Activated CD8-positive, alpha-beta T cell treated with anti-CD3 and anti-CD28 coated beads for 36 hours (primary cell): Measurements from ENCODE around the gene LGR6. TPM values are rescaled to one million over a fixed set of nuclear protein-coding genes. Genes with fewer than 3 reads are reported as not detected.

Experiments used
- ATAC-seq: fragments of 200-7000 bp; cut with Tn5 transposase; one replicate; pipeline ENCODE4 v1.10.0; 2021; ENCODE audit warnings: mild to moderate bottlenecking, moderate library complexity
- CTCF ChIA-PET: fragments of 350-600 bp; sonication (Branson Sonifier 250); formaldehyde crosslinking; loops from one replicate; lab custom pipeline; 2021; ENCODE audit warnings: antibody characterized with exemption; lab: Charles Lee
- POLR2A ChIA-PET: fragments of 350-600 bp; sonication (Branson Sonifier 250); formaldehyde crosslinking; loops from one replicate; lab custom pipeline; 2021; ENCODE audit warnings: antibody characterized with exemption; lab: Charles Lee
- DNase-seq: peaks from one replicate; pipeline ENCODE4 v3.0.0-alpha.2; 2020
- H3K27ac Mint-ChIP-seq: one replicate; pipeline ENCODE4 v1.8.0; 2021; ENCODE audit warnings: mild to moderate bottlenecking, mixed read lengths
- H3K27me3 Mint-ChIP-seq: one replicate; pipeline ENCODE4 v1.8.0; 2021; ENCODE audit warnings: mixed read lengths
- H3K36me3 Mint-ChIP-seq: one replicate; pipeline ENCODE4 v1.8.0; 2021; ENCODE audit warnings: low read depth, mixed read lengths
- H3K4me1 Mint-ChIP-seq: one replicate; pipeline ENCODE4 v1.8.0; 2021; ENCODE audit warnings: low read depth, mixed read lengths
- H3K4me3 Mint-ChIP-seq: one replicate; pipeline ENCODE4 v1.8.0; 2021; ENCODE audit warnings: mild to moderate bottlenecking, moderate library complexity, mixed read lengths
- H3K9me3 Mint-ChIP-seq: one replicate; pipeline ENCODE4 v1.8.0; 2021; ENCODE audit warnings: mixed read lengths
- intact Hi-C: fragments of 100-400 bp; cut with micrococcal nuclease; formaldehyde crosslinking; loops from one replicate; pipeline ENCODE4 v1.10.0; 2022
- total RNA-seq, 2 experiments: library from RNA; stranded (reverse); gene quantifications; one replicate each; pipeline ENCODE4 v1.2.3, GENCODE V29; 2021
- TF ChIP-seq, protein P1 (sequence below): fragments of 200-600 bp; IDR thresholded peaks from one replicate; pipeline ENCODE4 v1.8.0; 2022; ENCODE audit warnings: antibody characterized with exemption, mild to moderate bottlenecking

Gene LGR6
- total RNA-seq, 2 experiments from 2014 or later: 0.34 TPM

DNA sequence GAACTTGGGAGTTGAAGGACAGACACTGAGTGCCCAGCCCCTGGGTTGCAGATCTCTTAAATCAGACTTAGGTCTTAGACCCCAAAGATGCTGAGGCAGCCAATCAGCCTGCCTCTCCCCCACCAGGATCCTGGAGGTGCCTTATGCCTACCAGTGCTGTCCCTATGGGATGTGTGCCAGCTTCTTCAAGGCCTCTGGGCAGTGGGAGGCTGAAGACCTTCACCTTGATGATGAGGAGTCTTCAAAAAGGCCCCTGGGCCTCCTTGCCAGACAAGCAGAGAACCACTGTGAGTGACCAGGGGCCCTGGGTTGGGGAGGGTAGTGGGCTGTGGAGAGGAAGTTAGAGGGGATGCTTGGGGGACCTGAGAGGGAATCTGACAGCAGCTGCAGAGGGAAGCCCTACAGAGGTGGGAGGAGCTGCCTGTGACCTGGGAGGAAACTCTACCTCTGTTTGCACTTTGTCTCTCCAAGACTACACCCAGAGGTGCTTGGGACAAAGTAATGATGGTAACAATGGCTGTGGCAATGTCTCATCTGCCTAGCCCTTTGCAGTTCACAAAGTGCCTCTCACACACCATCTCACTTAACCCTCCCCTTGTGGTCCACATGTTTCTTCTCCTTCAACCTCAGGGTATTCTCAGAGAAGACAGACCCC is 116.6 kb downstream of the LGR6 start:
- ATAC-seq: no peak
- Mint-ChIP-seq H3K27ac (no peak overlapping the region), H3K27me3 (peaks cover 1% of the 10 kb centered on the region), H3K4me1 (peaks cover 7% of the 10 kb centered on the region), H3K36me3 (no peaks in the 10 kb centered on the region), H3K4me3 (no peak overlapping the region), H3K9me3 (no peaks in the 10 kb centered on the region)
- POLR2A ChIA-PET: no interaction called here
- TF ChIP-seq, protein P1, sequence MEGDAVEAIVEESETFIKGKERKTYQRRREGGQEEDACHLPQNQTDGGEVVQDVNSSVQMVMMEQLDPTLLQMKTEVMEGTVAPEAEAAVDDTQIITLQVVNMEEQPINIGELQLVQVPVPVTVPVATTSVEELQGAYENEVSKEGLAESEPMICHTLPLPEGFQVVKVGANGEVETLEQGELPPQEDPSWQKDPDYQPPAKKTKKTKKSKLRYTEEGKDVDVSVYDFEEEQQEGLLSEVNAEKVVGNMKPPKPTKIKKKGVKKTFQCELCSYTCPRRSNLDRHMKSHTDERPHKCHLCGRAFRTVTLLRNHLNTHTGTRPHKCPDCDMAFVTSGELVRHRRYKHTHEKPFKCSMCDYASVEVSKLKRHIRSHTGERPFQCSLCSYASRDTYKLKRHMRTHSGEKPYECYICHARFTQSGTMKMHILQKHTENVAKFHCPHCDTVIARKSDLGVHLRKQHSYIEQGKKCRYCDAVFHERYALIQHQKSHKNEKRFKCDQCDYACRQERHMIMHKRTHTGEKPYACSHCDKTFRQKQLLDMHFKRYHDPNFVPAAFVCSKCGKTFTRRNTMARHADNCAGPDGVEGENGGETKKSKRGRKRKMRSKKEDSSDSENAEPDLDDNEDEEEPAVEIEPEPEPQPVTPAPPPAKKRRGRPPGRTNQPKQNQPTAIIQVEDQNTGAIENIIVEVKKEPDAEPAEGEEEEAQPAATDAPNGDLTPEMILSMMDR: no peak
- DNase-seq: no peak
- intact Hi-C loops: no loop called here
- CTCF ChIA-PET: interaction anchor here (1.1 to 2.9 kb wide), 3 partner anchors 36 to 120 kb away, joined by 3 to 15 read pairs (median 6); partner anchors contain the start of gene LGR6

DNA sequence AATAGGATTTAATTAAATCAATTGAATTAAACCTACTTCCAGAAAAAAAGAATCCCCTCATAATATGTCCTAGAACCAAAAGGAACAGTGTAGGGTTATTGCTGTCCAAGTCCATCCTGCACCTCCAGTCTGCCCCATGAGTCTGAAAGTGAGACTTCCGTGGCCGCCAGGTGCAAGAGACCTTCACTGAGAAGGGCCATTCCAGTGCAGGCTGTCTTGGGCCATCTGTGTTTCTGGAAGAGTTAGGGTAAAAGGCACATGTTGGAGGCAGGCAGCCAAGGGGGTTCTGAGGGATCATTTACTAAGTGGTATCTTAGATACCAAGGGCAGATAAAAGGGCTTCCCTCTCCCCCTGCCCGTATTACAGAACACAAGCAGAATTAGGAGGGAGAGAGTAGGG is 117.1 kb downstream of the LGR6 start:
- ATAC-seq: no peak
- POLR2A ChIA-PET: no interaction called here
- Mint-ChIP-seq H3K27ac (no peak overlapping the region), H3K4me3 (no peak overlapping the region), H3K36me3 (no peaks in the 10 kb centered on the region), H3K4me1 (peaks cover 7% of the 10 kb centered on the region), H3K9me3 (no peaks in the 10 kb centered on the region), H3K27me3 (peaks cover 1% of the 10 kb centered on the region)
- CTCF ChIA-PET: interaction anchor here (1.2 to 7.2 kb wide), 2 partner anchors 36 to 37 kb away, joined by 3 to 94 read pairs; no protein-coding TSS in a partner anchor
- TF ChIP-seq, protein P1: no peak
- intact Hi-C loops: no loop called here
- DNase-seq: no peak

DNA sequence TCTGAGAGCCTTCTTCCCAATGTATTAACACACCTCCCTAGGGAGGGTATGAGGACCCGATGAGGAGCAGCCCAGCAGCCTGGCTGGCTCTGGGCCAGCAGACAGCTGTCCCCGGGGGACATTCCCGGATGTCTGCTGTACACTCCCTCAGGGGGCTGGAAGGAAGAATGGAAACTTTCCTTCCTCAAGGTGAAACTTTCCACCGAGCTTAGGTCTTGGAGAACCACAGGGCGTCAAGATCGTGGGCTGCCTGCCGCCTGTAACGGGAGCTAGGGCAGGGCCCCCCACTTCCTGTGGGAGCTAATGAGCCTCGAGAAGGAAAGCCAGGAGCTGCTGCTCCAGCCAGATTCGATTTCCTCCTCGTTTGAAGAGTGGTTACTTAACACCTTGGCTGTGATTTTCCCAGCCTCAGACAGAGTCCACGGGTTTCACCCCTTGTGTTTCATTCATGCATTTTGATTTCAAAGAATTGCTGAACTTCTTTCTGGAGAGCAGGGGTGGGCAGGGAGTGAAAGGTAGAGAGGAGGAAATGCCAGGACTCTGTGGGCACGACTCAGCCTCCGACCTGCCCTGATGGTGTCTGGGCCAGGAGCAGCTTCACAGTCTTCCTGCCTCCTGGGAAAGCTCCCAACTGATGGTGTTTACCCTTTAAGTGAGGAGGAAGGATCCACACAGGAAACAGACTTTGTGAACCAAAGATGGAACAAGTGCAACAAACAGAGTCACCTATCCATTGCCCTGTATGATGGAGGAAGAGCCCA is 118.5 kb downstream of the LGR6 start:
- CTCF ChIA-PET: interaction anchor here (0.8 to 7.2 kb wide), 5 partner anchors 9 to 122 kb away, joined by 3 to 94 read pairs (median 3); partner anchors contain the start of gene LGR6
- Mint-ChIP-seq H3K9me3 (no peaks in the 10 kb centered on the region), H3K27ac (no peak overlapping the region), H3K4me1 (peaks cover 7% of the 10 kb centered on the region), H3K36me3 (no peaks in the 10 kb centered on the region), H3K27me3 (peaks cover 1% of the 10 kb centered on the region), H3K4me3 (no peak overlapping the region)
- no peak for DNase-seq
- ATAC-seq: no peak
- intact Hi-C loops: no loop called here
- TF ChIP-seq, protein P1: no peak
- POLR2A ChIA-PET: no interaction called here

GRCh38 chr1:202315576-202316168 is 122.1 kb downstream of the LGR6 start:
- H3K9me3 Mint-ChIP-seq: no peaks in the 10 kb centered on the region
- no peak overlapping the region for H3K4me3 Mint-ChIP-seq
- no peak overlapping the region for H3K27ac Mint-ChIP-seq
- ATAC-seq (peak; percentile 88), DNase-seq (peak; percentile 87)
- H3K27me3 Mint-ChIP-seq: peaks cover 1% of the 10 kb centered on the region
- TF ChIP-seq, protein P1: peak; percentile 85
- H3K36me3 Mint-ChIP-seq: no peaks in the 10 kb centered on the region
- intact Hi-C loops: loop anchor here (2.0 kb wide), 1 partner anchor 41 kb away; no protein-coding TSS in a partner anchor
- CTCF ChIA-PET: interaction anchor here (0.7 to 7.2 kb wide), 36 partner anchors 8 to 404 kb away, joined by 3 to 94 read pairs (median 4); partner anchors contain the start of genes LGR6 and PTPN7
- POLR2A ChIA-PET: no interaction called here
- peaks cover 7% of the 10 kb centered on the region for H3K4me1 Mint-ChIP-seq
